ENCODE results near the gene LRP3. TPM values are rescaled to one million over a fixed set of nuclear protein-coding genes. Genes with fewer than 3 reads are reported as not detected.
"Not testable (repeated sequence)": the region's sequence is repeated elsewhere in the genome, so short reads cannot be mapped to it uniquely, and the experiment has no call there.

The LRP3 gene
- polyA plus RNA-seq, 1 donor from 2014 or later, result not detected

DNA sequence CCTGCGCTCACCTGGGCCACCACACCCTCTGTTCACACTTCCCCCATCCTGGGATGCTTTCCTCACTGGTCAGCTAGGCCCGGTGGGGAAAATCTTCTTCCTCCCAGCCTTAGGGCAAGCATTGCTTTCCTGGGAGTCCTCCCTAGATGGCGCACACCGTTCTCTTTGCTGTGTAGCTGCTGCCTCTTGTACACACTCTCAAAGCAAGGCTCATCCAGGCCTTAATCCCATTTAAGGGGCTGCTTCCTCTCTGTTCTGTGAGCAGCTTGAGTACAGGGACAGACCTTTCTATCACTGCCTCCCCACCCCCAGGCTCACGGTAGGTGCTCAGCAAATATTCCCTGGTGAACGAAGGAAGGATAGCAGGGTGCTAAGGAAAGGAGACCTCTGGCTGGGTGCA lies 20.5 kb downstream of the LRP3 start:
- no peaks in the 10 kb centered on the region for H3K36me3 Mint-ChIP-seq
- H3K27me3 Mint-ChIP-seq, result peaks cover 7% of the 10 kb centered on the region
- H3K4me3 Mint-ChIP-seq, result no peak overlapping the region
- H3K9me3 Mint-ChIP-seq, result no peaks in the 10 kb centered on the region
- H3K4me1 Mint-ChIP-seq, result peaks cover 0 to 3% (median 0%) of the 10 kb centered on the region in 3 donors
- no peak overlapping the region for H3K27ac Mint-ChIP-seq

DNA sequence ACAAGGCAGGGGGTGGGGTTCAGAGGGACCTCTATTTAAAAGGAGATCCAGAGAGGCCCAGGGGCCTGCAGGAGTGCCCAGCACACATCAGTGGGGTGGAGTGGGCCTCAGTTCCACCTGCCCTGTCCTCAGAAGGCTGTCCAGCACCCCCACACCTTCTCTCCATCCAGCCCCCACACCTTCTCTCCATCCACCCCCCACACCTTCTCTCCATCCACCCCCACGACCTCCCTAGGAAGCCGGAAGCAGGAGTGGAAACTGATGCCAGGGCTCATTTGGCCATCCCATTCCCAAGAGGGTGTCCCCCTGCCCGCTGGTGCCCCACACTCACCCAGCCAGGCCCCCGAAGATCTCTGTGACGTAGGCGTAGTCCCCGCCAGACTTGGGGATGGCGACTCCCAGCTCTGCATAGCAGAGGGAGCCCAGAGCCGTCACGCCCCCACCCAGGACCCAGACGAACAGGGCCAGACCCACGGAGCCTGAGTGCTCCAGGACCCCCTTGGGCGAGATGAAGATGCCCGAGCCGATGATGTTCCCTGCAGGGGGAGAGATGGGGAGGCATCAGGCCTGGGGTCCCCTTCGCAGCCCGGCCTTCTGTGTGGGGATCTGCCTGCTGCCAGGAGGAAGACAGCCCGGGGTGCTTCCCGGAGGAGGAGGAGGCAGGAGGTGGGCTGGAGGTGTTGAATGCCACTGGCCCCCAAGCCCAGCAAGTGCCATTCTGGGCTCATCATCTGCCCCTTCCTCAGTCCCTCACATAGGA lies 21.5 kb downstream of the LRP3 start:
- H3K27me3 Mint-ChIP-seq, result peaks cover 7% of the 10 kb centered on the region
- H3K4me1 Mint-ChIP-seq, result peaks cover 0 to 3% (median 0%) of the 10 kb centered on the region in 3 donors
- H3K9me3 Mint-ChIP-seq, result no peaks in the 10 kb centered on the region
- no peaks in the 10 kb centered on the region for H3K36me3 Mint-ChIP-seq
- no peak overlapping the region for H3K27ac Mint-ChIP-seq
- H3K4me3 Mint-ChIP-seq, result no peak overlapping the region

DNA sequence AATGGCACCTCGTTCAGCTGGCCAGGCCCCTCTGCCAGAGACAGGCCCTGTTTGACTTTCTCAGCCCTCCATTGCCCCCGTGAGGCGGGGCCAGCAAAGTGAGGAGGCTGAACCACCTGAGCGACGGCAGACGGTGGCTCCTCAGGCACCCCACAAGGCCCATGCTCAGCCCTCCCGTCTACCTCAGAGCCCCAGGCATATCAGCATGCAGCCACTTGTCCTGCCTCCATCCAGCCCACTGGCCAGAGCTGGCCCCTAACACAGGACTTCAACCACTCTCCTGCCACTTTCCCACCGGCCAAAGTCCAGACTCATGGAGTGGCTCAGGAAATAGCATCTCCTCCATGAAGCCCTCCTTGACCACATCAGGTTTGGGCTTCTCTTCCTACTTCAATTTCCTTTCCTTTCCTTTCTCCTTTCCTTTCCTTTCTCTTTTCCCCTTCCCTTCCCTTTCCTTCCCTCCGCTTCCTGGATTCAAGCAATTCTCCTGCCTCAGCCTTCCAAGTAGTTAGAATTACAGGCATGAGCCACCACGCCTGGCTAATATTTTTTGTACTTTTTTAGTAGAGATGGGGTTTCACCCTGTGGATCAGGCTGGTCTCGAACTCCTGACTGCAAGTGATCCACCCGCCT lies 22.2 kb downstream of the LRP3 start:
- Mint-ChIP-seq H3K9me3 (no peaks in the 10 kb centered on the region), H3K27ac (no peak overlapping the region), H3K4me3 (peak overlapping the region in 1 of 4 donors; percentile 82), H3K27me3 (peaks cover 10% of the 10 kb centered on the region), H3K36me3 (no peaks in the 10 kb centered on the region), H3K4me1 (peaks cover 0 to 3% (median 0%) of the 10 kb centered on the region in 3 donors)

DNA sequence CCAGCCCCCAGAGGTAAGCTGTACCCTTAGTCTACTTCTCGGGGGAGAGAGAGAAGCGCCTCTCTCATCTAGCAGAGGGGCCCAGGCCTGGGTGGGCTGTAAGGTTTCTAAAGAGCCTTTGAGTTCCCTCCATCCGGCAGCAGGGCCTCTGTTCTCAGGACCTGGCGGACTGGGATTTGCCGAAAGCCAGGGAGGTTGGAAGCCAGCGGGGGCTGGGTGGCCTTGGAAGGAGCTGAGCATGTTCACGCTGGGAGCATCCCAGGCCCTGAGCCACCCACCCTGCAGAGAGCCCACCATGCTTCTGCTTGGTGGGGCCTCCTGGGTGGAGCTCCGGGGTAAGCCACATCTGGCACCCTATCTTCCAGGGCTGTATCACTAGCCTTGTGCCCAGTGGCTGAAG lies 23.8 kb downstream of the LRP3 start:
- Mint-ChIP-seq H3K4me1 (peaks cover 0 to 3% (median 0%) of the 10 kb centered on the region in 3 donors), H3K27me3 (peaks cover 16% of the 10 kb centered on the region), H3K36me3 (no peaks in the 10 kb centered on the region), H3K4me3 (no peak overlapping the region), H3K9me3 (no peaks in the 10 kb centered on the region), H3K27ac (no peak overlapping the region)

DNA sequence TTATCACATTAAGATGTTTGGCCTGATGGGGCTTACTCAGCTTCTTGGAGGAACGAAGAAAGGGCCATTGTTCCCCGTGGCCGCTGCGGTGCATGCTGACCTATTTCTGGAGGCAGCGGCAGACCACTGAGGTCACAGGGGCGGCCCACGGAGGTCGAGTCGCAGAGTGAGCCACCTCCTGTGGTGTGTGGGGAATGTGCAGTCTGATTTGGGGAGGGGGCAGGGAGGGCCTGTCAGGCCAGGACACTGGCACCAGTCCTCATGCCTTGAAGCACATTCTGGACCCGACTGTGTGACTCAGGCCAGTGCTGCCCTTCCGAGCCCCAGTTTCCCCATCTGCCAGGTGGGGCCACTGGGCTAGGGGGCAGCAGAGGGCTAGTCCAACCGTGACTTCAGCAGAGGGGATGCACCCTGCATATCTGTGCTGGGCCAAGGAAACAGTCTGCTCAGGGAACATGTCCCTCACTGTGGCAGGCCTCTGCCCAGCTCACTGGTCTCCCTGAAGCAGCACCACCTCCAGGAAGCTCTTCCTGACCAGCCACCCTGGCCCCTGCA lies 25.2 kb downstream of the LRP3 start:
- Mint-ChIP-seq H3K9me3 (no peaks in the 10 kb centered on the region), H3K4me1 (peaks cover 0 to 3% (median 0%) of the 10 kb centered on the region in 3 donors), H3K27me3 (peaks cover 16% of the 10 kb centered on the region), H3K27ac (no peak overlapping the region), H3K36me3 (no peaks in the 10 kb centered on the region), H3K4me3 (no peak overlapping the region)

DNA sequence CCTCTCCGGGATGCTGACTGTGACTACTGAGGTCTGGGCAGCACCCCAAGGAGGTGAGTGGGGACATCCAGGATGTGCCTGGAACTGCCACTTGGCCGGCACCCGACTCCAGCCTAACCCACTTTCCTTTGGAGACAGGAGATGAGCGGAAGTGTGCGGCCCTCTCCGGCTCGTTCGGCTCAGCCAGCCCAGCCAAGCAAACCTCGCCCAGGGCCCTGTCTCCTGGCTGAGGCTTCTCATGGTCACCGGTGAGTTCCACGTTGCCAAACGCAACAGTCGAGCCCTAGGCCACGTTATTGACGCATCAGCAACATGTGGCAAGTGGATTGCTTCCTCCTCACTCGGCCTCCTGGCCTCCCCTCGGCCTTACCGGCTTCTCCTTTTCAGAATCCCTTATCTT lies 26.0 kb downstream of the LRP3 start:
- Mint-ChIP-seq H3K36me3 (no peaks in the 10 kb centered on the region), H3K9me3 (no peaks in the 10 kb centered on the region), H3K27me3 (peaks cover 20% of the 10 kb centered on the region), H3K27ac (no peak overlapping the region), H3K4me3 (no peak overlapping the region), H3K4me1 (peaks cover 0 to 3% (median 0%) of the 10 kb centered on the region in 3 donors)

DNA sequence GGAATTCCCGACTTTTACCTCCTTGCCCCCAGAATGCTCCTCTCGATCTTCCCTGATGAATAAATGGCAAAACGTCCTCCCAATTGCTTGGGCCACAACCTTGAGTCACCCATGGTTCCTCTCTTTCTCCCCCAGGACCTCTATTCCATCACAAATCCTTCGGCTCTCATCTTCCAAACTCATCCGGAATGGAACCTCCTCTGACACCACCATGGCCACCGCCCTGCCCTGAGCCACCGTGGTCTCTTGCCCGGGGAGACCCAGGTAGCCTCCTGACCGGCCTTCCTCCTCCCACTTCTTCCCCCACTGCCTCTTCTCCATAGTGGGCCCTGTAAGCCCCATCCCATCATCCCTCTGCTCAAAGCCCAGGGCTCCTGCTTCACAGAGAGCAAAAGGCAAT lies 26.6 kb downstream of the LRP3 start:
- Mint-ChIP-seq H3K4me1 (peaks cover 0 to 3% (median 0%) of the 10 kb centered on the region in 3 donors), H3K27ac (no peak overlapping the region), H3K36me3 (no peaks in the 10 kb centered on the region), H3K4me3 (no peak overlapping the region), H3K27me3 (peaks cover 20% of the 10 kb centered on the region), H3K9me3 (no peaks in the 10 kb centered on the region)

DNA sequence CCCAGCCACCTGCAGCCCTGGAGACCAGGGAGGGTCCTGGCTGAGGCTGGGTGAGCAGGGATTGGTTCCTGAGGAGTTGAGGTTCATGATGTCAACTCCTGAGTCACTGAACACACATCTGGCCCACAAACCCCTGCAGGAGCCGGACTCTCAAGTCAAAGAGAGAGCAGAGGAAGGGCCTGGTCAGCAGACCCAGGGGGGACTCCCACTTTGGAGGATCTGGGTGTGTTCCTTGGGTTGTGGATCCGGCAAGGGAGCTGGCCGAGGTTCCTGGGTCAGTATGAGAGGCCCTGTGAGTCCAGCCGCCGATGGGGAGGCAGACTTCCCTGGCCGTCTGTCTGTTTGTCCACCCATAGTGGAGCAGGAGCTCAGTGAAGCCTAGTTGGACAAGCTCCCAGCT lies 27.5 kb downstream of the LRP3 start:
- no peaks in the 10 kb centered on the region for H3K36me3 Mint-ChIP-seq
- H3K9me3 Mint-ChIP-seq, result no peaks in the 10 kb centered on the region
- H3K27ac Mint-ChIP-seq, result no peak overlapping the region
- no peak overlapping the region for H3K4me3 Mint-ChIP-seq
- H3K4me1 Mint-ChIP-seq, result peaks cover 0 to 2% (median 0%) of the 10 kb centered on the region in 3 donors
- H3K27me3 Mint-ChIP-seq, result peaks cover 27% of the 10 kb centered on the region

DNA sequence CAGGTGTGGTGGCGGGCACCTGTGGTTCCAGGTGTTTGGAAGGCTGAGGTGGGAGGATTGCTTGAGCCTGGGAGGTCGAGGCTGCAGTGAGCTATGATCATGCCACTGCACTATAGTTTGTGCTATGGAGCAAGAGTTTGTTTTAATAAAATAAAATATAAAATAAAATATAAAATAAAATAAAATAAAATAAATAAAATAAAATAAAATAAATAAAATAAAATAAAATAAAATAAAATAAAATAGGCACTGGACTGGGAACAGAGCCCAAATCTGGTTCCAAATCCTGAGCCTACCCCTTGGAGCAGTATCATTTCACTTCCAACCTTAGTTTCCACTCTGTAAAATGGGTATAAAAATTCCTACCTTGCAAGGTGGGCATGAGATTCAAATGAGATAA lies 28.1 kb downstream of the LRP3 start:
- H3K27me3 Mint-ChIP-seq, result peaks cover 30% of the 10 kb centered on the region
- H3K36me3 Mint-ChIP-seq, H3K27ac Mint-ChIP-seq, H3K4me1 Mint-ChIP-seq, H3K9me3 Mint-ChIP-seq: not testable (repeated sequence)
- H3K4me3 Mint-ChIP-seq, result peak overlapping the region in 1 of 4 donors; percentile 27

DNA sequence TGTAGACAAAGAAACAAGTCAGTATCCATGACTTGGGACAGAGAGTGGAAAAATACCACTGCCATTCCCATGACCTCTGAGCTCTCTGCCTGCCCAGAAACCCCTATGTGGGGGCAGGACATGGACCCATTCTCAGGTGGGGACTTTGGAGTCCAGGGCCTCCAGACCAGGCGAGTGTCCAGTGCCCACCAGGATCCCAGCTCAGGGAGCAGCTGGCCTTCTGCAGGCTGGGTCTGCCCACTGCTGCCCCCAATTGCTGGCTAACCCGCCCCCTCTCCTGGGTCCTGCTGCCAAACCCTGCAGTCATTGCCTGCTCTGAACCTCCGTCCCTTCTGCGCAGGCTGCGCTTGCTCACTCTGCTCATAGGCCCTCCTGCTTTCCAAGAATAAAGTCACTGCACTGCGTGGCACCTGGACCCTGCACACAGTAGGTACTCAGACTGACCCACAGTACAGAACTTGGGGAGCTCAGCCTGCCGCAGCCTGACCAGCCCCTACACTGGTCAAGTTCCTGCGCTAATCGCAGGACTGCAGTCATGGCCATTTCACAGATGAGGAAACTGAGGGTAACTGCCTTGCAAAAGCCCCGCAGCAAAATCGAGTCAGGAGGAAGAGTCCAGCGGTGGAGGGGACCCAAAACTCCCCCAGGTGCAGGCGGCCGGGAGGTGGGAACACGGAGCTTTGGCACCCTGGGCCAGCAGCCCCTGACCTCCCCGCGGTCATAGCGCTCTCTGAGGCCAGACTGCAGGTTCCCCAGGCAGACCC lies 30.7 kb downstream of the LRP3 start:
- Mint-ChIP-seq H3K36me3 (no peaks in the 10 kb centered on the region), H3K4me1 (peaks cover 0 to 2% (median 0%) of the 10 kb centered on the region in 3 donors), H3K4me3 (peak overlapping the region in 1 of 4 donors; percentile 70), H3K27ac (no peak overlapping the region), H3K9me3 (peaks cover 5 to 22% (median 12%) of the 10 kb centered on the region in 3 donors), H3K27me3 (peaks cover 48% of the 10 kb centered on the region)

DNA sequence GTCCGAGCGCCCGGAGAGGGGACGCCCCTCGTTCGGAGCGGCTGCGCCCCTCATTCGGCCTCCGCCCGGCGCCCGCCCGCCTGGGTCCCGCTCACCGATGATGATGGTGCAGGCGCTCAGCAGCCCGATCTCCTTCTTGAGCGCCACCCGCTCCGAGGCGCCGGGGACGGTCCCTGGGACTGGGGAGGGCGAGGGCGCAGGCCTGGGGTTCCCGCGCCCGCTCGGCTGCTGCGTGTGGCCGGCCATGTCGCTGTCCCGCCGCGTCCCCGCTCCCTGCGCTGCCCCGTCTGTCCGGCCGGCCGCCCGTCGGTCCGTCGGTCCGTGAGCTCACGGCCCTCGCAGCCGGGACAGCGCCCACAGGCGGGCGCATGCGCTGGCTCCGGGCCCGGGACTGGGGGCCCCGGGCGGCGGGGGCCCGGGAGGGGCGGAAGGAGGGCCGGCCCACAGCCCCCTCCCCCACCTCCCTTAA lies 31.4 kb downstream of the LRP3 start, which contains the start of gene SLC7A10:
Gene SLC7A10 (minus strand): TSS at position 393 of the 469 bp plus-strand sequence. CDS start 147 bp downstream, at position 246.
- H3K9me3 Mint-ChIP-seq, result peaks cover 5 to 24% (median 12%) of the 10 kb centered on the region in 3 donors
- H3K4me3 Mint-ChIP-seq, result peak within 1 kb of the TSS in 3 of 4 donors; percentile 38 to 86 (median 49)
- no peak within 1 kb of the TSS for H3K27ac Mint-ChIP-seq
- H3K27me3 Mint-ChIP-seq, result peaks cover 50% of the 10 kb centered on the region
- peaks cover 0 to 2% (median 0%) of the 10 kb centered on the region in 3 donors for H3K4me1 Mint-ChIP-seq
- H3K36me3 Mint-ChIP-seq, result no peaks in the 10 kb centered on the region

DNA sequence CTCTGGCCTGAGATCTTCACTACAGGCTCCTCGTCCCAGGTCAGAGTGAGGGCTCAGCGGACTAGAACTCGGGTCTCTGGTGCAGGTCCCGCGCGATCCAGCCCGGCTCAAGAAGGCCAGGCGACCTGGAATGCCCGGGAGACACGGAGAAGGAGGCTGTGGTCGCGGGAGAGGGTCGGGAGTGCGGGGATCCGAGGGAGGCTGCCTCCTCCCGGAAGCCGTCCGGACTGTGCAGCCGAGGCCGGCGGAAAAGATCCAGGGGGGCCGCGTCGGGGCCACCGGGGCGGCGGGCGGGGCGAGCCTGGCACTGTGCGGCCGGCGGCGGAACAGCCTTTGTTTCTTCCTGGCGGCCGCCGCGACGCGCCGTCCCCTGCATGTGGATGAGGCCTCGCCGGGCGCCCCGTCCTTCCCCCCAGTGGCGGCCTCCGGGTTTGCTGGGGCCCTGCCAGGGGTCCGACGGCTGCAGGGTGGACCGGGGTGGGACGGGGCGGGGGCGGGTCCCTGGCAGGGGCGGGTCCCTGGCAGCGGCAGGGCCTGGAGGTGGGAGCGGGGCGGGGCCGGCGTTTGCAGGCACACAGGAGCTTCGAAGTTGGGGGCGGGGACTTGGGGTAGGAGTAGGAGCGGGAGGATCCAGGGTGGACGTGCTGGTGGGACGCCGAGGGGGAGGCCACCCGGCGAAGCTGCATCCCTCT lies 32.6 kb downstream of the LRP3 start:
- peaks cover 46% of the 10 kb centered on the region for H3K27me3 Mint-ChIP-seq
- peaks cover 5 to 24% (median 12%) of the 10 kb centered on the region in 3 donors for H3K9me3 Mint-ChIP-seq
- peak overlapping the region in 2 of 4 donors; percentile 71 to 86 for H3K4me3 Mint-ChIP-seq
- H3K27ac Mint-ChIP-seq, result no peak overlapping the region
- peaks cover 0 to 2% (median 0%) of the 10 kb centered on the region in 3 donors for H3K4me1 Mint-ChIP-seq
- H3K36me3 Mint-ChIP-seq, result no peaks in the 10 kb centered on the region

DNA sequence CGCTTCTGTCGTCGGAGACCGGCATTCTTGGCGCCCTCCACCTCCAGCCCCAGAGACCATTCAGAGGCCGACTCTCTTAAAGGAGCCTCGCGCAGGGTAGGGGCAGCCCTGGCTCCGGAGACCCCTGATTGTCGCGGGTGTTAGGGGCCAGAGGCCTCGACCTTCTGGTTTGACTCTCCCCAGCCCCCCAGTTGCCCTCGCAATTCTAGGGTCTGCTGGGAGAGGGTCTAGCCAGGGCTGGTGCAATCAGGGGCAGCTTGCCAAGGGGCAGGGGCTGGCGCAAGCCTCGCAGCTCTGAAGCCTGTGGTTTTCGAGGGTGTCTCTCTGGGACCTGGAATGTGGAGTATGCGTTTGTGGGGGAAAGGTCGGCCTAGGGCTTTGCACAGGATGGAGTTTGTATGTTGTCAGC lies 33.1 kb downstream of the LRP3 start:
- peaks cover 2% of the 10 kb centered on the region for H3K36me3 Mint-ChIP-seq
- no peak overlapping the region for H3K27ac Mint-ChIP-seq
- H3K9me3 Mint-ChIP-seq, result peaks cover 5 to 24% (median 12%) of the 10 kb centered on the region in 3 donors
- peak overlapping the region in 2 of 4 donors; percentile 57 to 71 for H3K4me3 Mint-ChIP-seq
- H3K27me3 Mint-ChIP-seq, result peaks cover 46% of the 10 kb centered on the region
- H3K4me1 Mint-ChIP-seq, result peaks cover 0 to 2% (median 0%) of the 10 kb centered on the region in 3 donors
